ENCODE measurements around the gene PPIE.
A peak's percentile ranks its signal among the peaks of the same experiment; 100 is the strongest.

Gene PPIE

GRCh38 chr1:39692152-39693074, 46.3 kb upstream of the PPIE start:
- TF ChIP-seq, protein P1, sequence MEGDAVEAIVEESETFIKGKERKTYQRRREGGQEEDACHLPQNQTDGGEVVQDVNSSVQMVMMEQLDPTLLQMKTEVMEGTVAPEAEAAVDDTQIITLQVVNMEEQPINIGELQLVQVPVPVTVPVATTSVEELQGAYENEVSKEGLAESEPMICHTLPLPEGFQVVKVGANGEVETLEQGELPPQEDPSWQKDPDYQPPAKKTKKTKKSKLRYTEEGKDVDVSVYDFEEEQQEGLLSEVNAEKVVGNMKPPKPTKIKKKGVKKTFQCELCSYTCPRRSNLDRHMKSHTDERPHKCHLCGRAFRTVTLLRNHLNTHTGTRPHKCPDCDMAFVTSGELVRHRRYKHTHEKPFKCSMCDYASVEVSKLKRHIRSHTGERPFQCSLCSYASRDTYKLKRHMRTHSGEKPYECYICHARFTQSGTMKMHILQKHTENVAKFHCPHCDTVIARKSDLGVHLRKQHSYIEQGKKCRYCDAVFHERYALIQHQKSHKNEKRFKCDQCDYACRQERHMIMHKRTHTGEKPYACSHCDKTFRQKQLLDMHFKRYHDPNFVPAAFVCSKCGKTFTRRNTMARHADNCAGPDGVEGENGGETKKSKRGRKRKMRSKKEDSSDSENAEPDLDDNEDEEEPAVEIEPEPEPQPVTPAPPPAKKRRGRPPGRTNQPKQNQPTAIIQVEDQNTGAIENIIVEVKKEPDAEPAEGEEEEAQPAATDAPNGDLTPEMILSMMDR (IDR thresholded peaks at IDR 0.05; ENCODE audit: low read depth, low read length) = no peak
- H3K4me3 ChIP-seq (ENCODE audit: low read depth, low read length) = no peak overlapping the region

GRCh38 chr1:39694026-39694425, 44.7 kb upstream of the PPIE start:
- H3K4me3 ChIP-seq (ENCODE audit: low read depth, low read length) = no peak overlapping the region
- TF ChIP-seq, protein P1 (IDR thresholded peaks at IDR 0.05; ENCODE audit: low read depth, low read length) = no peak

DNA sequence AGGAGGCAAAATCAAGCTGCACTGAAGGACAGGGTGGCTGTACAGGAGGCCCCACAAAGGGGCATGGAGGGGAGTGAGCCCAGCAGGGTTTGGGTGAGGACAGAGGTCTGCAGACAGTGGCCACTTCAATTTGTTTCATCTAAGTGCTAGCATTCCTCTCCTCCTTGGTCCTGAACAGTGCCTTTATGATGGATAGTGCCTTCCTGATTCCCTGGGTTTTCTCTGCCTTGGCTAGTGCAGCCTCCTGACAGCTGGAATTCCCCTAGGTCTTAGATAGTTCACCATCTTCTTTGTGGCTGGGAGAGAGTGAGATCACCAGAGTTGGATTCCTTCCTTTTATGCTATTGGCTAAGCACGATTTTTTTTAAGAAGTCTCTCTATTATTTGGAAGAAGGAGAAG, 43.7 kb upstream of the PPIE start:
- H3K4me3 ChIP-seq (ENCODE audit: low read depth, low read length) = no peak overlapping the region
- TF ChIP-seq, protein P1 (IDR thresholded peaks at IDR 0.05; ENCODE audit: low read depth, low read length) = no peak

GRCh38 chr1:39696448-39696847, 42.2 kb upstream of the PPIE start:
- TF ChIP-seq, protein P1 (IDR thresholded peaks at IDR 0.05; ENCODE audit: low read depth, low read length) = no peak
- no peak overlapping the region for H3K4me3 ChIP-seq (ENCODE audit: low read depth, low read length)

- no peak overlapping the region for H3K4me3 ChIP-seq (ENCODE audit: low read depth, low read length)
- TF ChIP-seq, protein P1 (IDR thresholded peaks at IDR 0.05; ENCODE audit: low read depth, low read length) = no peak
These were observed 40.1 kb upstream of the PPIE start for GRCh38 chr1:39698568-39698967.

DNA sequence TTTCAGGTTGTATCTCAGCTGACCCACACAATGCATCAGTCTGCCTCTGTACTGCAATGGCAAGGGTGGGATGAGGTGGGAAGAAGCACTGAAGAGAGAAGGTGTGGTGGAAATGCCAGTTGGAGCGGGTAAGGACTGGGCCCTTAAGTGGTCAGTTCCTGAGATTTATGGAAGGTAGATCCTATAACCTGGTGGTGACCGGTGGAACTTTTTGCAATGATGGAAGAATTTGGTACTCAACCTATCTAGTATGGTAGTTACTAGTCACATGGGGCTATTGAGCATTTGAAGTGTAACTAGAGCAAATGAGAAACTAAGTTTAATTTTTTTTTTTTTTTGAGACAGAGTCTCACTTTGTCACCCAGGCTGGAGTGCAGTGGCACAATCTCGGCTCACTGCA, 39.3 kb upstream of the PPIE start:
- TF ChIP-seq, protein P1 (IDR thresholded peaks at IDR 0.05; ENCODE audit: low read depth, low read length) = peak; percentile 4; the same call in 1 of the 2 replicates
- no peak overlapping the region for H3K4me3 ChIP-seq (ENCODE audit: low read depth, low read length)

DNA sequence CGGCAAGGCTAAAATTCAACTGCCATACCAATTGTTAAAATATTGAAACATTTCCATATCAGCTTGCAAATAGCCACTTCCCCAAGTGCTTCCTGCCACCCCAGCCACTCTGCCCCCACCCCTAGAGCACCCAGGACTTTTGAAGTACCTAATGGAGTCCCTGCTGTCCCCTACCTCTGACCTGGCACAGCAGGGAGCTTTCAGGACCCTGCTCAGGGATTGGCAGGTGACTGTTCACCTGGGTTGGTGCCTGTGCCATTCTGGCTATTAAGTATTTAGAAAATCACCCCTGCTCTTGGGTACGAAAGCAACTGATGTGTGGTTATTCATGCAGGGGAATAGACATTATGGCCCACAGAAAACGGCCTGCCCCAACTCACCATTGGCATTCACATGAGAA, 38.3 kb upstream of the PPIE start:
- TF ChIP-seq, protein P1 (IDR thresholded peaks at IDR 0.05; ENCODE audit: low read depth, low read length) = no peak
- no peak overlapping the region for H3K4me3 ChIP-seq (ENCODE audit: low read depth, low read length)

Data from WI38 (cell line).